RWPE2 (cell line): ENCODE data around the gene GRIPAP1.
A peak's percentile ranks its signal among the peaks of the same experiment; 100 is the strongest.

Experiments
- ATAC-seq: fragments of 200-7000 bp; cut with Tn5 transposase; 3 replicates; pipeline ENCODE4 v1.9.1; 2021; ENCODE audit warnings: low read depth
- DNase-seq: peaks from one replicate; pipeline ENCODE4 v3.0.0-alpha.2; 2020; ENCODE audit warnings: low spot score
- H3K27ac ChIP-seq: fragments of 450-650 bp; 2 replicates; pipeline ENCODE4 v1.5.1; 2017; ENCODE audit warnings: mild to moderate bottlenecking; ENCODE audit not compliant: poor library complexity, severe bottlenecking
- H3K27me3 ChIP-seq: fragments of 250-450 bp; sonication (Bioruptor Pico); 2 replicates; pipeline ENCODE4 v1.5.1; 2021; ENCODE audit warnings: mild to moderate bottlenecking, moderate library complexity; ENCODE audit not compliant: insufficient read depth, poor library complexity, severe bottlenecking
- H3K36me3 ChIP-seq: fragments of 250-450 bp; sonication (Bioruptor Pico); 2 replicates; pipeline ENCODE4 v1.5.1; 2020; ENCODE audit warnings: low read depth, mild to moderate bottlenecking, moderate library complexity
- H3K4me1 ChIP-seq: fragments of 250-450 bp; sonication (Bioruptor Pico); 2 replicates; pipeline ENCODE4 v1.5.1; 2021; ENCODE audit warnings: mild to moderate bottlenecking, moderate library complexity; ENCODE audit not compliant: insufficient read depth, poor library complexity, severe bottlenecking
- H3K4me3 ChIP-seq: fragments of 250-450 bp; sonication (Bioruptor Pico); 2 replicates; pipeline ENCODE4 v1.5.1; 2021; ENCODE audit warnings: mild to moderate bottlenecking, moderate library complexity; ENCODE audit not compliant: severe bottlenecking
- H3K9me3 ChIP-seq: fragments of 250-450 bp; sonication (Bioruptor Pico); 2 replicates; pipeline ENCODE4 v1.5.1; 2021; ENCODE audit warnings: mild to moderate bottlenecking, moderate library complexity; ENCODE audit not compliant: severe bottlenecking
- CTCF ChIP-seq: fragments of 450-650 bp; IDR thresholded peaks from one replicate; pipeline ENCODE4 v1.5.1; 2017; ENCODE audit warnings: mild to moderate bottlenecking, moderate library complexity; ENCODE audit not compliant: poor library complexity, severe bottlenecking

Gene GRIPAP1

GRCh38 chrX:49001521-49002090 lies 458 bp downstream of the GRIPAP1 start:
- no peaks in the 10 kb centered on the region for H3K4me1 ChIP-seq
- DNase-seq (no peak), ATAC-seq (peak; percentile 47; the same call in 2 of the 3 replicates)
- H3K9me3 ChIP-seq, result no peaks in the 10 kb centered on the region
- H3K36me3 ChIP-seq, result peaks cover 8% of the 10 kb centered on the region; the same call in 1 of the 2 replicates
- H3K27ac ChIP-seq, result peak overlapping the region; percentile 41
- H3K27me3 ChIP-seq, result no peaks in the 10 kb centered on the region
- H3K4me3 ChIP-seq, result peak overlapping the region; percentile 62
- TF ChIP-seq CTCF, result no peak

GRCh38 chrX:49000636-49001035 lies 1.4 kb downstream of the GRIPAP1 start:
- no peaks in the 10 kb centered on the region for H3K27me3 ChIP-seq
- no peaks in the 10 kb centered on the region for H3K9me3 ChIP-seq
- no peak for DNase-seq
- H3K4me1 ChIP-seq, result no peaks in the 10 kb centered on the region
- H3K36me3 ChIP-seq, result peaks cover 8% of the 10 kb centered on the region; the same call in 1 of the 2 replicates
- ATAC-seq, result no peak
- H3K4me3 ChIP-seq, result no peak overlapping the region
- no peak overlapping the region for H3K27ac ChIP-seq
- TF ChIP-seq CTCF, result no peak

- Histone ChIP-seq H3K9me3 (no peaks in the 10 kb centered on the region), H3K4me1 (no peaks in the 10 kb centered on the region), H3K27ac (no peak overlapping the region), H3K36me3 (peaks cover 8% of the 10 kb centered on the region; the same call in 1 of the 2 replicates), H3K4me3 (no peak overlapping the region), H3K27me3 (no peaks in the 10 kb centered on the region)
- ATAC-seq, result no peak
- TF ChIP-seq CTCF, result no peak
- no peak for DNase-seq
Observed at GRCh38 chrX:48999030-48999429, 3.0 kb downstream of the GRIPAP1 start.

- H3K27ac ChIP-seq, result no peak overlapping the region
- ATAC-seq (no peak), DNase-seq (no peak)
- no peaks in the 10 kb centered on the region for H3K27me3 ChIP-seq
- H3K36me3 ChIP-seq, result peaks cover 8% of the 10 kb centered on the region; the same call in 1 of the 2 replicates
- H3K9me3 ChIP-seq, result no peaks in the 10 kb centered on the region
- no peak for TF ChIP-seq CTCF
- H3K4me1 ChIP-seq, result no peaks in the 10 kb centered on the region
- no peak overlapping the region for H3K4me3 ChIP-seq
Observed at GRCh38 chrX:48998391-48998790, 3.7 kb downstream of the GRIPAP1 start.

- H3K27ac ChIP-seq, result no peak overlapping the region
- DNase-seq (no peak), ATAC-seq (no peak)
- no peaks in the 10 kb centered on the region for H3K9me3 ChIP-seq
- H3K4me3 ChIP-seq, result no peak overlapping the region
- no peak for TF ChIP-seq CTCF
- peaks cover 8% of the 10 kb centered on the region; the same call in 1 of the 2 replicates for H3K36me3 ChIP-seq
- H3K27me3 ChIP-seq, result no peaks in the 10 kb centered on the region
- no peaks in the 10 kb centered on the region for H3K4me1 ChIP-seq
Observed at GRCh38 chrX:48997865-48998264, 4.2 kb downstream of the GRIPAP1 start.
